Retinal pigment epithelial cell (primary cell): ENCODE results near the gene CDK2AP2.
"Not testable (repeated sequence)": the region's sequence is repeated elsewhere in the genome, so short reads cannot be mapped to it uniquely, and the experiment has no call there.

Experiments used
- DNase-seq: peaks from one replicate; pipeline ENCODE4 v3.0.0-alpha.2; 2010; ENCODE audit warnings: low read depth
- H3K4me3 ChIP-seq: 2 replicates; pipeline ENCODE4 v1.5.1; 2011; ENCODE audit warnings: mild to moderate bottlenecking, low read length, control low read depth, moderate library complexity
- TF ChIP-seq, protein P1 (sequence below): conservative IDR thresholded peaks from 2 replicates; pipeline ENCODE4 v1.5.1; 2011; ENCODE audit warnings: low read depth, low read length, control low read depth, inconsistent platforms

The CDK2AP2 gene

DNA sequence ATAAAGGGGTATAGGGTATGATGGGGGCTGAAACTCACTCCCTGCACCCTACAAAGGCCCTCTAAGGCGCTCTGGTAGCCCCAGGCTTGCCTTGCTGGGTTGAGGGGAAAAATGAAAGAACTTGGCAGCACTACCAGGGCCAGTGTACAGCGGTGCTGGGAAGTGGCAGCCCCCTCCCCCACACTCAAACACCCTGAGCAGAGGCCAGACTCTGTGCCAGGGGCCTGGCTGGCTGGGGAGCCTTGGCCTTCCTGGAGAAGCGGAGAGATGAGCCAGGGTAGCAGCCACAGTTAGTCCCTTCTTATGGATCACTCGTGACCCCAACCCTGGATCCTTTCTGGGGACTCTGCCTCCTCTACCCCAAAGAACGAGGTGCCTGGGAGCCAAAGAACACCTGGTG lies 41.6 kb downstream of the CDK2AP2 start:
- H3K4me3 ChIP-seq = no peak overlapping the region
- TF ChIP-seq, protein P1, sequence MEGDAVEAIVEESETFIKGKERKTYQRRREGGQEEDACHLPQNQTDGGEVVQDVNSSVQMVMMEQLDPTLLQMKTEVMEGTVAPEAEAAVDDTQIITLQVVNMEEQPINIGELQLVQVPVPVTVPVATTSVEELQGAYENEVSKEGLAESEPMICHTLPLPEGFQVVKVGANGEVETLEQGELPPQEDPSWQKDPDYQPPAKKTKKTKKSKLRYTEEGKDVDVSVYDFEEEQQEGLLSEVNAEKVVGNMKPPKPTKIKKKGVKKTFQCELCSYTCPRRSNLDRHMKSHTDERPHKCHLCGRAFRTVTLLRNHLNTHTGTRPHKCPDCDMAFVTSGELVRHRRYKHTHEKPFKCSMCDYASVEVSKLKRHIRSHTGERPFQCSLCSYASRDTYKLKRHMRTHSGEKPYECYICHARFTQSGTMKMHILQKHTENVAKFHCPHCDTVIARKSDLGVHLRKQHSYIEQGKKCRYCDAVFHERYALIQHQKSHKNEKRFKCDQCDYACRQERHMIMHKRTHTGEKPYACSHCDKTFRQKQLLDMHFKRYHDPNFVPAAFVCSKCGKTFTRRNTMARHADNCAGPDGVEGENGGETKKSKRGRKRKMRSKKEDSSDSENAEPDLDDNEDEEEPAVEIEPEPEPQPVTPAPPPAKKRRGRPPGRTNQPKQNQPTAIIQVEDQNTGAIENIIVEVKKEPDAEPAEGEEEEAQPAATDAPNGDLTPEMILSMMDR = no peak
- DNase-seq = no peak

DNA sequence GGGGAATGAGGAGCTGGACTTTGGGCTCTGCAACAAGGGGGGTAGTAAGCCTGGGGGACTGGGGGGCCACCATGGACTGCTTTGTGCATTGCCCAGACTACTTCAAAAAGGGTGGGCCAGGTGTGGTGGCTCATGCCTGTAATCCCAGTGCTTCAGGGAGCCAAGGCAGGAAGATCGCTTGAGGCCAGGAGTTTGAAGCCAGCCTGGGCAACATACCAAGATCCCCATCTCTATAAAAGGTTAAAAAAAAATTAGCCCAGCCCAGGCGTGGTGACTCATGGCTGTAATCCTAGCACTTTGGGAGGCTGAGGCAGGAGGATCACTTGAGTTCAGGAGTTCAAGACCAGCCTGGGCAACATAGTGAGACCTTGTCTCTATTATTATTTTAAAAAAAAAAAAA lies 42.4 kb downstream of the CDK2AP2 start:
- H3K4me3 ChIP-seq = peak overlapping the region; percentile 68
- not testable (repeated sequence) for DNase-seq

DNA sequence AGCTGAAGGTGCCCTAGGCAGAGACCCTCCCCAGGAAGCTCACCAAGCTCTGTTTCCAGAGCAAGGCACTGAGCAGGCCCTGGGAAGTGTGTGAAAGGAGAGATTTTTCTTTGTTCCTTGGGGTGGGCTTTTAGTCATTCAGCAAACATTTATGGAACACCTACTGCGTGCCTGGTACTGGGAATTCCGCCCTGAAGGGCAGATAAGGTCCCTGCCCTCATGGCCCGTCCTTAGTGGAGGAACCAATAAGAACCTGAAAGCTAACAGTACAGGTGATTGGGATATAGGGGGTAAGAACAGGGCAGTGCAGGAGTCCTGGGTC lies 42.8 kb downstream of the CDK2AP2 start:
- H3K4me3 ChIP-seq = peak overlapping the region; percentile 68
- TF ChIP-seq, protein P1 = no peak
- no peak for DNase-seq

DNA sequence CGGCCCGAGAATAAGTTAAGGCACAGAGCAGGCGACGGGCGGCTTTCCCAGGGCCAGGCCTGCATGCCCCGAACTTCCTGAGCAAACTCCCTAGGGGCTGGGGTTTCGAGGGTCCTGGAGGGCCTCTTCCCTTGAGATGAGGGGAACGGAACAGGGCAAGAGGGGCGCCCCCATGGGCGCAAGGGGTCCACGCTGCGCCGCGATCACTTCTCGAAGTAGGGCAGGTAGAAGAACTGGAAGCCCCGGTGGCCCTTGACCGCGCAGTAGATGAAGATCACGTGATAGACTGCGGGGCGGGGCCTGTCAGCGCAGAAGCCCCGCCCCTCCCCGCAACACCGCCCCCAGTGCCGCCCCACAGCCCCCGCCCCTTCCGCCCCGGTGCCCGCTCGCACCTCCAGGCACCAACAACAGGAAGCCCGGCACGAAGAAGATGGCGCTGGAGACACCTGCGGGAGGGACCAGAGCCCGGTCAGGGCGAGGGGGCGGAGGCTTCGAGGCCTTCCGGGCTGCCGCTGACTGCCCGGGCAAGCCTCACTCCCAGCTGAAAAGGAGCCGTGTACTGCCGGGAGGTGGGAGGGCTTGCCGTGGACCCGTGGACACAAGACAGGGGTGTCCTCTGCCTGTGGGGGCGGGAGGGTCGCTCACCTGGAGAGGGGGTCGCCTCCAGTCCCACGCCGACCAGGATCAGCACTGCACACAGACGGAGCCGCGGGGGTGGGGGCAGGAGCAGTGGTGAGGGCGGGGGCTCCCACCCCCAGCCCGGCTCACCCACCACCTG lies 43.4 kb downstream of the CDK2AP2 start:
- H3K4me3 ChIP-seq = peak overlapping the region; percentile 68
- DNase-seq = peak; percentile 43

DNA sequence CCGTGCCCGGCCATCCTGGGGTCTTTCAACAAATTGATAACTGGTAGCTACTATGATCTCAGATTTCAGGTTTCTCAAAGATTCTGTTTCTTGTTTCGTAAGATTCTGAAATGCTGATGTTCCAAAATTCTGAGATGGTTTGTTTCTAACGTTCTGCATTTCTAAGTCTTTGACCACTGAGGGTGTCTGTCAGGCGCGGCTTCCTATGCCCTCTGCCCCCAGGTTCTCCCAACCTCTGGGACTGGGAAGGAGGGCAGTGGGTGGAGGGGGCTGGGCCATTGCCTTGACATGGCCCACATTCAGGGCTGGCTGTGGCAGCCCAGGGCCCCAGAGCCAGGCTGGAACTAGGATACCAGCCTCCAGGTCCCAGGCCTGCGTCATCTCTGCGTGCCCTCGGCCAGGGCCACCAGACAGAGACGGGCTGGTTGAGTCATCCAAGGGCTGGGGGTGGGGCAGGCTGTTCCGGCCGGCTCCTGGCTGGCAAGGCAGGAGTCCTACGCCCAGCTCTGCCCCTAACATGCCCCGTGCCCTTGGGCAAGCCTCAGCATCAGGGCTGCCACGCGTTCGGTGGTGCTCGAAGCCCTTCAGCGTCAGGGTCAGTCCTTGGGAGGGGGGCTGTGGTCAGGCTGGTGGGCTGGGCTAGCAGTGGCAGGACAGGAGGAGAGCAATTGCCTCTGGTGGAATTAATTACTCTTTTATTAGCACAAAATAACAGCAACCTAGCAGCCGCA lies 44.1 kb downstream of the CDK2AP2 start:
- no peak for DNase-seq
- TF ChIP-seq, protein P1 = no peak
- no peak overlapping the region for H3K4me3 ChIP-seq

More for the DNA sequence above, 43.4 kb downstream of the CDK2AP2 start:
- TF ChIP-seq, protein P1 = no peak

DNA sequence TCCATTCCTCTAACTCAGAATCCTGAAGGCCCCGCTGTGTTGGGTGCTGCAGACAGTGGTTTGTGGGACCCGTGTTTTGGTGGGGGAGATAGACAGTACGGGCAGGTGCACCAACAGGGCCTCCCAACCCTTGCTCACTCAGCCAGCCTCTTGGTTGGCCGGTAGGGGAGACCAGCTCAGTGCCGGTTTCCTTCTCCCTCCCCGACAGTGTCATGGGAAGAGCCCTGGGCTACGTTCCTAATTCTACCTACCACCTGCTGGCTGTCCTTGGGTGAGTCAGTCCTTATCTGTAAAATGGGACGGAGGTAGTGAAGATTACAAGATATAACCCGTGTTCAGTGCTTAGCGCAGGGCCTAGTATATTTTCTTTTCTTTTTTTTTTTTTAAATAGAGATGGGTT lies 44.8 kb downstream of the CDK2AP2 start:
- TF ChIP-seq, protein P1 = no peak
- H3K4me3 ChIP-seq = no peak overlapping the region
- no peak for DNase-seq

DNA sequence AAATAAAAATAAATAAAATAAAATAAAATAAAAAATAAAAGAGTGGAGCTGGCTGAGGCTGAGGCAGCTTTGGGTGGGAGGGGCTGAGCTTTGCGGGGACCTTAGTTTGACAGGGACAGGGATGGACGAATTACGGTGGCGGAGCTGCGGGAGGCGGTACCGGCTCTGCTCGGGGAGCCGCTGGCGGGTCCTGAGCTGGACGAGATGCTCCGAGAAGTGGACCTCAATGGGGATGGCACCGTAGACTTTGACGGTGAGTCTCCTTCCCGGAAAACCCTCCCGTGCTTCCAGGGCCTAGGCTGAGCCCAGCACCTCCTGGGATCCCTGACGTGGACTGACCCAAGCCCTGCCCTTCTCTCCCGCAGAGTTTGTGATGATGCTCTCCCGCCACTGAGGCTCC lies 49.7 kb downstream of the CDK2AP2 start:
- H3K4me3 ChIP-seq = no peak overlapping the region
- DNase-seq = no peak
- TF ChIP-seq, protein P1 = no peak
